Measurements from ENCODE around the gene PUM2. TPM values are rescaled to one million over a fixed set of nuclear protein-coding genes. Genes with fewer than 3 reads are reported as not detected.

PUM2 gene
- total and polyA plus RNA-seq, 7 donors = 30.0 to 87.2 (median 73.4) TPM

- intact Hi-C loops (cut with DNase I) = no loop called here
- DNase-seq = no peak
- H3K36me3 ChIP-seq = peaks cover 6 to 69% (median 20%) of the 10 kb centered on the region in 4 donors
- TF ChIP-seq POLR2A (IDR thresholded peaks at IDR 0.05) (no peak), EP300 (IDR thresholded peaks at IDR 0.05) (no peak)
- TF ChIP-seq, protein P1, sequence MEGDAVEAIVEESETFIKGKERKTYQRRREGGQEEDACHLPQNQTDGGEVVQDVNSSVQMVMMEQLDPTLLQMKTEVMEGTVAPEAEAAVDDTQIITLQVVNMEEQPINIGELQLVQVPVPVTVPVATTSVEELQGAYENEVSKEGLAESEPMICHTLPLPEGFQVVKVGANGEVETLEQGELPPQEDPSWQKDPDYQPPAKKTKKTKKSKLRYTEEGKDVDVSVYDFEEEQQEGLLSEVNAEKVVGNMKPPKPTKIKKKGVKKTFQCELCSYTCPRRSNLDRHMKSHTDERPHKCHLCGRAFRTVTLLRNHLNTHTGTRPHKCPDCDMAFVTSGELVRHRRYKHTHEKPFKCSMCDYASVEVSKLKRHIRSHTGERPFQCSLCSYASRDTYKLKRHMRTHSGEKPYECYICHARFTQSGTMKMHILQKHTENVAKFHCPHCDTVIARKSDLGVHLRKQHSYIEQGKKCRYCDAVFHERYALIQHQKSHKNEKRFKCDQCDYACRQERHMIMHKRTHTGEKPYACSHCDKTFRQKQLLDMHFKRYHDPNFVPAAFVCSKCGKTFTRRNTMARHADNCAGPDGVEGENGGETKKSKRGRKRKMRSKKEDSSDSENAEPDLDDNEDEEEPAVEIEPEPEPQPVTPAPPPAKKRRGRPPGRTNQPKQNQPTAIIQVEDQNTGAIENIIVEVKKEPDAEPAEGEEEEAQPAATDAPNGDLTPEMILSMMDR (IDR thresholded peaks at IDR 0.05) = no peak
- 36 to 67% methylated on average over 1 of the region's 1 CpG for WGBS, 2 donors
- peaks cover 0 to 27% (median 17%) of the 10 kb centered on the region in 4 donors for H3K4me1 ChIP-seq
- H3K27ac ChIP-seq = no peak overlapping the region
- H3K9me3 ChIP-seq = no peaks in the 10 kb centered on the region
- no peak overlapping the region for H3K4me3 ChIP-seq
- no peaks in the 10 kb centered on the region for H3K27me3 ChIP-seq
Observed at GRCh38 chr2:20317197-20317596, 33.4 kb downstream of the PUM2 start.

- Histone ChIP-seq H3K27me3 (no peaks in the 10 kb centered on the region), H3K9me3 (no peaks in the 10 kb centered on the region), H3K36me3 (peaks cover 6 to 90% (median 32%) of the 10 kb centered on the region in 4 donors), H3K4me1 (peaks cover 0 to 10% (median 4%) of the 10 kb centered on the region in 4 donors), H3K4me3 (no peak overlapping the region), H3K27ac (no peak overlapping the region)
- no peak for DNase-seq
- TF ChIP-seq, protein P1 (IDR thresholded peaks at IDR 0.05) = no peak
- TF ChIP-seq POLR2A (IDR thresholded peaks at IDR 0.05) (no peak), POLR2AphosphoS5 (IDR thresholded peaks at IDR 0.05) (no peak), EP300 (IDR thresholded peaks at IDR 0.05) (no peak)
- intact Hi-C loops (cut with DNase I) = no loop called here
- WGBS, 2 donors = 93 to 94% methylated on average over 4 of the region's 4 CpGs
Observed at GRCh38 chr2:20314562-20315501, 35.8 kb downstream of the PUM2 start.

DNA sequence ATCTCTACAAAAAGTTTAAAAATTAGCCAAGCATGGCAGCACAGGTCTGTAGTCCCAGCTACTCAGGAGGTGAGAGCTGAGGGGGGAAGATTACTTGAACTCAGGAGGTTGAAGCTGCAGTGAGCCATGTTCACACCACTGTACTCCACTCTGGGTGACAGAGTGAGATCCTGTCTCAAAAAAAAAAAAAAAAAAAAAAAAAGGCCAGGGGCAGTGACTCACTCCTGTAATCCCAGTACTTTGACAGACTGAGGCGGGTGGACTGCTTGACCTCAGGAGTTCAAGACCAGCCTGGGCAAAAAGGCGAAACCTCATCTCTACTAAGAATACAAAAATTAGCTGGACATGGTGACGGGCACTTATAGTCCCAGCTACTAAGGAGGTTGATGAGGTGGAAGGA is 37.0 kb downstream of the PUM2 start:
- intact Hi-C loops (cut with DNase I) = no loop called here
- TF ChIP-seq POLR2A (IDR thresholded peaks at IDR 0.05) = no peak
- TF ChIP-seq POLR2AphosphoS5 (IDR thresholded peaks at IDR 0.05) = no peak
- TF ChIP-seq, protein P1 (IDR thresholded peaks at IDR 0.05) = no peak
- no peak for TF ChIP-seq EP300 (IDR thresholded peaks at IDR 0.05)
- peaks cover 6 to 92% (median 33%) of the 10 kb centered on the region in 4 donors for H3K36me3 ChIP-seq

DNA sequence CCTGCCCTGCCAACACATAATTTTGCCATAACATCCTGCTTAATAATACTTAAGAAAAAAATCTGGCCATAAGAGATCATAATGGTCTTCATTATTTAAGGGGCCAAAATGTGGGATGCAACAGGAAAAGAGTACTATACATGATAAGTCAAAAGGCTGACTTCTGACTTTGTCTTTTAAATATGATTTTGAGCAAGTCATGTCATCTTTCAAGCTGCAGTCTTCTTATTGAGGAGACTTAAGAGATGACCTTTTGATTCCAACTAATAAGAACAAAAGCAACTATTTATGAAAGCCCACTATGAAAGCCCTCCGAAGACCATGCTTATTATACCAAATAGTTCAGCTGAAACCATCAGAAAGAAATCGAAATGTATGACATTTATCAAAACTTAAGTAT is 41.6 kb downstream of the PUM2 start:
- TF ChIP-seq POLR2AphosphoS5 (IDR thresholded peaks at IDR 0.05) (no peak), POLR2A (IDR thresholded peaks at IDR 0.05) (no peak), EP300 (IDR thresholded peaks at IDR 0.05) (no peak)
- TF ChIP-seq, protein P1 (IDR thresholded peaks at IDR 0.05) = no peak
- H3K9me3 ChIP-seq = no peaks in the 10 kb centered on the region
- no peak overlapping the region for H3K27ac ChIP-seq
- 93 to 95% methylated on average over 2 of the region's 2 CpGs for WGBS, 2 donors
- no peaks in the 10 kb centered on the region for H3K27me3 ChIP-seq
- H3K4me1 ChIP-seq = peaks cover 0 to 7% (median 4%) of the 10 kb centered on the region in 4 donors
- no peak overlapping the region for H3K4me3 ChIP-seq
- no peak for DNase-seq
- H3K36me3 ChIP-seq = peaks cover 8 to 78% (median 20%) of the 10 kb centered on the region in 4 donors
- intact Hi-C loops (cut with DNase I) = no loop called here

More for the DNA sequence above, 37.0 kb downstream of the PUM2 start:
- no peaks in the 10 kb centered on the region for H3K4me1 ChIP-seq
- WGBS, 2 donors = 99% methylated on average over 3 of the region's 3 CpGs
- H3K9me3 ChIP-seq = no peaks in the 10 kb centered on the region
- no peak overlapping the region for H3K27ac ChIP-seq
- no peaks in the 10 kb centered on the region for H3K27me3 ChIP-seq
- no peak for DNase-seq
- no peak overlapping the region for H3K4me3 ChIP-seq

Data from sigmoid colon (tissue), 7 donors.